OCI-M1 (cell line): ENCODE data around the gene DRC3.
"Not testable (repeated sequence)": the region's sequence is repeated elsewhere in the genome, so short reads cannot be mapped to it uniquely, and the experiment has no call there.

ENCODE experiments used
- DNase-seq: peaks from one replicate; lab custom pipeline; 2025; lab: John Stamatoyannopoulos, UW

The DRC3 gene, protein sequence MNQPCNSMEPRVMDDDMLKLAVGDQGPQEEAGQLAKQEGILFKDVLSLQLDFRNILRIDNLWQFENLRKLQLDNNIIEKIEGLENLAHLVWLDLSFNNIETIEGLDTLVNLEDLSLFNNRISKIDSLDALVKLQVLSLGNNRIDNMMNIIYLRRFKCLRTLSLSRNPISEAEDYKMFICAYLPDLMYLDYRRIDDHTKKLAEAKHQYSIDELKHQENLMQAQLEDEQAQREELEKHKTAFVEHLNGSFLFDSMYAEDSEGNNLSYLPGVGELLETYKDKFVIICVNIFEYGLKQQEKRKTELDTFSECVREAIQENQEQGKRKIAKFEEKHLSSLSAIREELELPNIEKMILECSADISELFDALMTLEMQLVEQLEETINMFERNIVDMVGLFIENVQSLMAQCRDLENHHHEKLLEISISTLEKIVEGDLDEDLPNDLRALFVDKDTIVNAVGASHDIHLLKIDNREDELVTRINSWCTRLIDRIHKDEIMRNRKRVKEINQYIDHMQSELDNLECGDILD

DNA sequence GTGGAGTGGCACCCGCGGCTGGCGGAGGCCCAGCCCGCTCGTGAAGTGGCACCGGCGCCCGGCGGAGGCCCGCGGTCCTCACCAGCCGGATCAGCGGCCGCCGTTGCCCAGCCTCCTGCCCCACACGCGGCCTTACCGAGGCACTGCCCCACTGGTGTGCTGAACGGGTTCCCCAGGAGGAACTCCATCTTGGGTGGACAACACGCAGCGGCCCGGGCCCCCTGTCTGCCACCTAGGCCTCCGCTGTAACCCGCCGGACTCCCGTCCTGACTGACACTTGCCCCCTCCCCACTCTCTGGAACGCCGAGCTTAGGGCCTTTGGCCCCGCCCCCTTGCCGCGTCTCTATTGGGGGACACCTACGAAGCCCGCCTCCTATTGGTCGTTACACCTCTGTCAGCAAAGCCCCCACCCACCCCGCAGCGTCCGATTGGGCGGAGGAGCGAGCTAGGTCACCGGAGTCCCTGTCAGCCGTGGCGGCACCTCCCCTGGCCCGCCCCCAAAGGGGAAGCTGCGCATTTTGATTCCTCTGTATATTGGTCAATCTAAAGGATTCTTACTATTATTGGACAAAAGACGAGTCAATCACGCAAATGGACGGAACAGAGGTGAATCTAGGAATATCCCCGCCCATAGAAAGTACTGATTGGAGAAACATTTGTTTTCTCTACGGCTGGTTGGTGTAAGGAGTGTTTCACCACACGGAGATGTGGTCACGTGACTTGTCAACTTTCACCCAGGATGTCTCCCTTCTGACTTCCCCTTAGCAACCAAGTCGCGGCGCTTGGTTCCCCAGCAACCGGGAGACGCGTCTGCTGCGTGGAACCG is at the start of gene DRC3, which contains the start of gene TOM1L2:
Gene DRC3, plus strand, starts transcription at position 737 of the 826 bp plus-strand sequence. CDS start 4,737 bp downstream, outside the sequence.
Gene TOM1L2, minus strand, starts transcription at position 275 of the 826 bp plus-strand sequence. Its CDS starts 87 bp downstream, at position 188.
- DNase-seq = peak; percentile 99

DNA sequence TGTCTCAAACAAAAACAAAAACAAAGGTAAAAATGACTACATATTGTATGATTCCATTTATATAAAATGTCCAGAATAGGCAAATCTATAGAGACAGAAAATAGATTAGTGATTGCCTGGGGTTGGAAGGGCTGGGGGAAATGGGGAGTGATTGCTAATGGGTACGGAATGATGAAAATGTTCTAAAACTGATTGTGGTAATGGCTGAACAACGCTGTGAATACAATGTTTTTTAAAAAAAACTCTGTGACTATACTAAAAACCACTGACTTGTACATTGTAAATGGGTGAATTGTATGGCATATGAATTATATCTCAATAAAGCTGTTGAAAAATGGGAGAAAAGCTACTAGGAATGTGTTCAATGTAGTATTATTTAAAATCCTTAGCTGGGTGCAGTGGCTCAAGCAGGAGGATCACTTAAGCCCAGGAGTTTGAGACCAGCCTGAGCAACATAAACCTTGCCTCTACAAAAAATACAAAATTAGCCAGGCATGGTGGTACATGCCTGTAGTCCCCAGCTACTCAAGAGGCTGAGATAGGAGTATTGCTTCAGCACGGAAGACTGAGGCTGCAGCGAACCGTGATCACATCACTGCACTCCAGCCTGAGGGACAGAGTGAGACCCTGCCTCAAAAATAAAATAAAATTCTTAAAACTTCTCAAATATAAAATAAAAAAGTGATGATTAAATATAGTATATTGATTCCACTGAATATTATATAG is 48.4 kb upstream of the DRC3 start:
- DNase-seq = no peak

DNA sequence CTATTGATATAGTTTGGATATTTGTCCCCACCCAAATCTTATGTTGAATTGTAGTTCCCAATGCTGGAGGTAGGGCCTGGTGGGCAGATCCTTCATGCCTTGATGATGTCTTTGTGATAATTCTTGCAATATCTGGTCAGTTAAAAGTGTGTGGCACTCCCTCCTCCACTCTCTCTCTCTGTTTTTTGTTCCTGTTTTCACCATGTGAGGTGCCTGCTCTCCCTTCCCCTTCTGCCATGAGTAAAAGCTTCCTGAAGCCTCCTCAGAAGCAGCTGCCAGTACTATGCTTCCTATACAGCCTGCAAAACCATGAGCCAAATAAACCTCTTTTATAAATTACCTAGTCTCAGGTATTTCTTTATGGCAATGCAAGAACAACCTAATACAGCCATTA is 47.8 kb upstream of the DRC3 start:
- DNase-seq = peak; percentile 26

DNA sequence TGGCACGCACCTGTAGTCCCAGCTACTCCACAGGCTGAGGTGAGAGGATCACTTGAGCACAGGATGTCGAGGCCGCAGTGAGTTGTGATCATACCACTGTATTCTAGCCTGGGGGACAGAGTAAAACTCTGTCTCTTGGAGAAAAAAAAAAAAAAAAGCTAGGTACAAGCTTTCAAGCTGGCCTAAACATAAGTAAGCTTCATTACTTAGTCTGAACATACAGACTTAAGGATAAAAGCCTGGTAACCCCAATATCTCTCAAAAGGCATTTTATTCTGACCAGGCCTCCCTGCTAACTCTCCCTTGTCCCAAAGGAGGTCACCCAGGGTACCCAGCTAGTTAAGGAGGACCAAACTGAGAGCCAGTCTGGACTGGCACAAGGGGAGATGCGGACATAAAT is 46.6 kb upstream of the DRC3 start:
- DNase-seq = no peak

DNA sequence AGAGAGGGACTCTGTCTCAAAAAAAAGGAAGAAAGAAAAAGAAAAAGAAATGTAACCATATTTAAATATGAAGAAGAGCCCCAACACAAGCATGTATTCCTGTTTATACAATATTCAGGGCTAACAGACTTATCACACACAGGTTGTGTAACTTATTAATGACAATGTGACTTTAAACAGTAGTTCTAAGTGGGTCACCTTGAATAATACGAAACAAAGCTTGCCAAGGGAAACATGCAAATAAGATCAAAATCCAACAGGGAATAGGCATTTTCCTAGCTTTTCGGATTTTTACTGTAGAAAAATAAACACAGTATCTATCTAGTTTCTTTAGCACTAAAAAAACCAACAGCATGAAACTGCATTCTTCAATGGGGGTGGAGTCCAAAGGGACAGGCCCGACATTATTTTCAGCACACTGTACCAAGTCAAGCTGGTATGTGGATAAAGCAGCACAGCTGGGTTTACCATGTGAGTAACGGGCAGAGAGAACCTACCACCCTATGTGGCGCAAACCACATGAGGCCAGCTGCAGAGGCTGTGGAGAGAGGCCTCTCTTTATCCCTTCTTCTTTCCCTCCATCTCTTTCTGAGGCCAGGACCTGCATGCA is 45.7 kb upstream of the DRC3 start:
- no peak for DNase-seq

DNA sequence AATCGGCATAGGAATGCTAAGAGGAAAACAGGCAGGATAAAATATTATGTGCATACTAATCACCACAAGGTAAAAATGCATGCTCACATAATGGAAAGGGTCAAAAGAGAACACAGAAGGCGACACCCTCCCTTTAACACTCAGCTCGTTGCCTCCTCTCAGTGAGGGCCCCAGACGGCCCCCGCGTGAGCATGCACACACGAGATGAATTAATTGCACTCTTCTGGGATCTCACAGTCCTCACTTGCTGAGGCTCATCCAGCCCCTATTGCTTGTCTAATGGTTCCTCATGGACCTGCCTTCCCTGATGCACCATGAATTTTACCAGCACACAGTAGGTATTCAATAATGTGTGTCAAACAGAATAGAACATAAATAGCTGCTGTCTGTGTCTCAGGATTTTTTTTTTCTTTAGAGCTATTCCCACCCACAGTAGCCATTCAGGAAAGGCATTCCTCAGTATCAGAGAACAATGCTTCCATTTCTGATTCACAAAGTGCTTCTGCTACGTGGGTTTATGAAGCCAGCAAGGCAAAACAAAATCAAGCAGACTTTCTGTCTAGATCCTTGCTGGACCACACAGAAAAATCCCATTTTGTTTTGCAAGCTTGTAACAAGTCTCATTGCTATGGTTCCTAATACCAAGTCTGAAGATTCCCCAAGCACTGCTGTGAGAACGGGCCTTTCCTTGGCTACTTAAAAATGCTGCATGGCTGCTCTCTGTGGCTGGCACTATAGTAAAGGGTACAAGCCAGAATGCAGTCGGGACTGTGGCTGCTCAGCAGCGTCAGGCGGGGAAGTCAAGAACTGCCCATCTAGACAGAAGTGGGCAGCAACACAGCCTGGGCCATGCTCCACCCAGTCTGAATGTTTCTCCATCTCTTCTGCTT is 44.0 kb upstream of the DRC3 start:
- DNase-seq = no peak

DNA sequence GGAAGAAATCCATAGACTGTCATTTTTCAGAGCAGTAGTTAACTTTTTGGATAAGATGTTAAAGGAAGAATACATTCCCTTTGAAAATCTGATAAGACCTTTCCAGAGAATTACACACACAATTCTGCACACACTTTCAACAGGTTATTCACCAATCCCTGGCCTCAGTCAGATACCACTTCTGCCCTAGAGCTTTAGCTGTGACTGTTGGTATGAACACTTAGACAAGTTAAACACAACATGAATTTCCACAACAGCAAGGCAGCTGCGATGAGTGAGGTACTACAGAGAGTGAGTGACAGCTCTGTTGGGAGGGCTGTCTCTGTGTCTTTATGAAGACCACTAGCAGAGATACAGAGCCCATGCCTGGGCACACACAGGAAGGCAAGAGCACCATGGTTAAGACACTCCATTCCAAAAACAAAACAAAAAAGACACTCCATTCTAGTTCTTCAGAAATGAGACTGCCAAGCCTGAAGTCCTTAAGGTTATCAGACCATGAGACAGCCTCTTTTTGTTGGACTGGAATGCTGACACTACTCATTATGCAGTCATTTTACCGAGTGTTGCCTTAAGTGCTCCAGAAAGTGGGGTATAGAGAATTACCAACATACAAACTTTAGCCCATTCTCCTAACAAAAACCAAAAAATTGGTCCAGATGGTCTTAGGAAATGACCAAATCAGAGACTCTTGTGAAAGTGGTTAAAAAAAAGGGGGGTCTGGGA is 42.8 kb upstream of the DRC3 start:
- no peak for DNase-seq

DNA sequence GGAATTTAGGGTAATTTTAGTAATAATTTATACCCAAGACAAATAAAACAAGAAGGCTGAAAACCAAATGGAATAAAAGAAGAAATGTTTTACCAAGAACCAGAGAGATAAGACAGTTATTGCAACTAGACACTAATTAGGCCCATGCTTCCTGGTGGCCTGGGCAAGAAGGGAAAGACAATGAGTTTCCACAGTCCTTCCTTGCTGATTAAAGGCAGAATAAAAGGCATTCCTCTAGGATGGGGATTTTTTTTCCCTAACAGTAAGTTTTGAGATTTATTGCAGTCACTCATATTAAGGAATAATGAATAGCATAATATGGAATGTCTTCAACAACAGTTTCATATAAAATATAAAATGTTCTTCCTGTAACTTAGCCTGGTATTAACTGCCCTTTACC is 42.0 kb upstream of the DRC3 start:
- DNase-seq = no peak

DNA sequence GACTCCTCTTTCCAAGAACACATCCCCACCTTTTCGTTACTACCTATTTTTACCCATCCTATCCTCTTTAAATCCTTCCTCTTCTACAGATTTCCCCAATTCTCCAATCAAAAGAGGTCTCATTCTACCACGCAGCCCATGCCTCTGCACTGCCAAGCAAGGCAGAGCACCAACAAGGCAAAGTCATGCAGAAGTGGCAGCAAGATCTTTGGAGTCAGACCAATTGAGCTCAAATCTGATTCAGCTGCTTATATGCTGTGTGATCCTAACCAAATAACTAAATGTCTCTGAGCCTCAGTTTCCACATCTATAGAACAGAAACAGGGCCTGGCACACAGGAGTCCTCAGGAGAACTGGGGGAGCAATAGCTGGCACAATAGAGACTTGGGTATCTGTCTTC is 41.5 kb upstream of the DRC3 start:
- no peak for DNase-seq

DNA sequence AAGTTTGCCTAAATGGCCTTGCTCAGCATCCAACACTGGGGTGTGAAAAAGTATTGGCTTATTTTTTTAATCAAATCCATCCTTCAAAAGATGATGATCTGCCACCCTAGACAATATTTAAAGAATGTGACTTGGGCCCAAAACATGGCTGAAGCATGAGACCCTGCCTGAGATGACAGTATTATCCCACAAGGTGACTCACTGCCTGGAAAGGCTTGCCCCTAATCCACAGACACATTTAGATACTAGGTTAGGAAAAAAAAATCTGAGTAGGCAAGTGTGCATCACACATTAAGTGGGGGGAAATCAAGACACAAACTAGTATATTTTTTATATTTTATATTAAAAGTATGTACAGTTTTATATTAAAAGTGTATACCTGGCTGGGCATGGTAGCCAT is 38.9 kb upstream of the DRC3 start:
- DNase-seq = no peak

DNA sequence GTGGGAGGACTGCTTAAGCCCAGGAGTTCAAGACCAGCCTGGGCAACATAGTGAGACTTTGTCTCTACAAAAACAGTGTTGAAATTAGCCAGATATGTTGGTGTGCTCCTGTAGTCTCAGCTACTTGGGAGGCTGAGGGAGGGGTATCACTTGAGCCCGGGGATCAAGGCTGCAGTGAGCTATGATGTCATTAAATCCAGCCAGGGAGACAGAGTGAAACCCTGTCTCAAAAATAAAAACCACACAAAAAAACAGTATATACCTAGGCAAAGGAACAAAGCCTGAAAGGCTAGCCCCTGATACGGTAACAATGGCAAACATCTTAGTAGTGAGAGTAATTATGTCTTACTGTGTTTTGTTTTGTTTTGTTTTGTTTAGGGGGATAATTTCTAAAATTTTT is 38.4 kb upstream of the DRC3 start:
- no peak for DNase-seq

DNA sequence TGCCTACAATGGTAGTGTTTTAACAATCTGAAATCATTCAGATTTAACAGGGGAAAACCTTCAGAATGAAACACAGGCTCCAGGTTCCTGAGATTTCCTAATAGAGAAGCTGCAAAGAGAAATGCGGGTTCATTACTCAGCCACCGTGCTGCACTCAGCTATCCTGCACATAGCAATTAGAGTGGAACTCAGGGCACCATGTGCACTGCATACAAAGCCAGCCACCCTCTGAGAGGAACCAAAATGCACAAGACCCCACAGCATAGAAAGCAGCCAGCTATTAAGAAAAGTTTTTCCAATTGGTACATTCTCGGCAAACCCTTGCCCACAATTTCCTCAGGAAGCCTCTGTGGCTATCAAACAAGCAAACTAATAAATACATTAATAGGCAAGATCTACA is 37.9 kb upstream of the DRC3 start:
- no peak for DNase-seq

DNA sequence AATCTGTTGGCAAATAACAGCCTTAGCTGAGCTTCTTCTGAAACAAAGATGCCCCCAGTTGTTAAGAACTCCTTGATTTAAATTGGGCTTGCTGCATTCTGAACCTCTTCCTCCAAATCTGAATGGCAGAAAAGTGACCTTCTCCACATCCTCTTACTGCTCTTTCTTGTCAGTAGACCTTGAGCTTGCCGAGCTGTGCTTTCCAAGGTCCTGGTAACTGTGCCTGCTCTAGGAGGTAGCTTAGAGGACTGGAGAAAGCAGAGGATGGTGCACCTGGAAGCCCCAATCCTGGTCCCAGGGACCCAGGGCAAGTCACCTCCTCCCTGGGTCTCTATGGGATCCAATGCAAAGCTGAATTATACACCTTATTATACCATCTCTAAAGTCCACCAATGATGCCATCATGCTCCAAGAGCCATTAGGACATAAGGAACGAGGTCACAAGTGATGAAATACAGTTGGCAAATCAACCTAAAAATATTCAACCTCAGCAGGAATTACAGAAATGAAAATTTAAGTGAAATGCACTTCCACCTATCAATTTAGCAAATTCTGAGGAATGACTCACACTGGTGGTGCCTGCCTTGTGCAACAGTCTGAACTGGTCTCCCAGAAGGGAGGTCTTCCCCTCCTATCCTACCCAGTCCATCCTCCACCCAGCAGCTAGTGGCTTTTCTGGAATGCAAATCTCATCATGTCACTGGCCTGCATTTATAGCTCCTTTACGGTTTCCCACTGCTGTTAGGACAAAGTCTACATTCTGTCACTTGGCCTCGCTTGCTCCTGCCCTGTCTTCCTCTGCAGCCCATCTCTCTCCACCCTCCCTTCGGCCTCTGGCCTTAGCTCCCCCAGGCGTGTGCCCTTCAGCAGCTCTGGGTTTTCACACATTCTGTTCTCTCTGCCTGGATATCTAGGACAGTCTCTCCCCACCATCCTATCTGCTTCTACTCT is 37.1 kb upstream of the DRC3 start:
- no peak for DNase-seq

DNA sequence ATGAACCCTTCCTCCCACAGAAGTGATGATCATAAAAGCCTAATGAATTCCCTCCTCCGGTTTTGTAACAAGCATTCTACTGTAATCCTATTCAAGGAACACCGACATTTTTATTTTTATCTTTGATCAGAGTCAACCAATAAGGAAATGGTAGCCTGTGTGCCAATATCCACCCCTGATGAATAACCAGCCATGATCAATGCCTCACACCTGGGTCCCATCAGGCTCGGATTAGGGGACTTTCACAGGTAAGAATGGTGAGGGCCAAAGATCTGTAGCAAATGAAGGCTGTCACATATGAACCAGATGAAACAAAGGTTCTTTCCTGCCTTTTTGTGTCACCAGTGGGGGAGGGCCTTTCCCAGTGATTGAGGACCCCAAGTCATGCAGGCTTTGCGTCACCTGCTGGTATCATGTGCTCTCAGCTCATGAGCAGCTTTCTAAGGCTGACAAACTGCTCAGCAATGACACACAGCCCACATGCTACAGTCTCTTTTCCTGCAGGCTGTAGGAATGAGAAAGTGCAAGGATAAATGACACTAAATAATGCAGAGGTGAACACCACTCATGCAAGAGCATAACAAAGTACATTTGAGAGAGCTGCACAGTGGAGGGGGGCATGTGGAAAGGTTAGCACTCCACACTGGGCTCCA is 35.3 kb upstream of the DRC3 start:
- DNase-seq = no peak

DNA sequence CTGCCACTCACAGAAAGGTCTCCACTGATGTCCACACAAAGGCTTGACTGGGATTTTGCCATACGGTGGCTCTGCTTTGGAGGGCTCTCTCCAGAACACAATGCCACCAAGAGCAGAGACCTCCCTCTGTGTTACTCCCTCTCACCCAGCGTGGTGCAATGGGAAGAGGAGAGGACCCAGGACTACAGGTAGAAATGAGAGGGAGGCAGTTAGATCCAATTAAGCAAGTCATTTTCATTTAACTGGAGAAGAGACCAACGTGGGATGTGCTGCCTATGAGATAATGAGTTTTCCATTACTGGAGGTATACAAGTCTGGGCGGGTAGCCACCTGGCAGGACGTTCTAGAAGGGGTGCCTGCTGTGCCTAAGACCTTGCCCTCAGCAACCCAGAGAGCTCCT is 34.7 kb upstream of the DRC3 start:
- no peak for DNase-seq

DNA sequence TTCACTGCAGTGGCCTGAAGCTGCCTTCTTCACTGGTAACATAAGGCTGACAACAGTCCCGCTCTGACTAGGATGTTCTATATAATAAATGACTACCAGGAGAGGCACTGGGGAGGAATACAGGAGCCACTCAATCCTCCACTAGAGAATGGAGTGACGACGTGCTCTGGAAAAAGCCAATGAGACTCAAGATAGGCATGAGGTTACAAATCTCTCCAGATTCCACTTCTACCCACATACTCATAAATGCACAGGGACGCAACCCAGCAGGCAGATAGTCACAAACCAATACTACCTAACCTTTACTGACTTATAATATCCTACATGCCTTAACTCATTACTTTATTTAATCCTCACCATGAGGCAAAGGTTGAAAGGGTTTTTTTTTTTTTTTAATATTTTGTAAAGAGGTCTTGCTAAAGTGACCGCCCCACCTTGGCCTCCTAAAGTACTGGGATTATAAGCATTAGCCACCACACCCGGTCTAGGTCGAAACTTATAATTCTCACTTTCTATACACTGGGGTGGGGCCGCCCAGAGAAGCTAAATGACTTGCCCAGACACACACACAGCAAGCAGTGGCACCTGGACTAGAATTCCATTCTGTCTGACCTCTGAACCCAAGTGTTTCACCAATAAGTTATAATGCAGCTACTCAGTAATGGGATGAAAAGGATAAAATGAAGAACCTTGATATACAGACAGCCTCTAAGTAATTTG is 34.1 kb upstream of the DRC3 start:
- DNase-seq = no peak

DNA sequence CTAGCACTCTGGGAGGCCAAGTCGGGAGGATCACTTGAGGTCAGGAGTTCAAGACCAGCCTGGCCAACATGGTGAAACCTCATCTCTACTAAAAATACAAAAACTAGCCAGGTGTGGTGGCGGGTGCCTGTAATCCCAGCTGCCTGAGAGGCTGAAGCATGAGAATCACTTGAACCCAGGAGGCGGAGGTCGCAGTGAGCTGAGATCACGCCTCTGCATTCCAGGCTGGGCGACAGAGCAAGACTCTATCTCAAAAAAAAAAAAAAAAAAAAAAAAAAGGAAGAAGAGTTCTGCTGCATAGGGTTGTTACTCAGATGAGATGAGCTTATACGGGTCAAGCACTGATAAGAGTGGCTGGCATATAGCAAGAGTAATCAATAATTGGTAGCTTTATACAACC is 32.7 kb upstream of the DRC3 start:
- DNase-seq = not testable (repeated sequence)

DNA sequence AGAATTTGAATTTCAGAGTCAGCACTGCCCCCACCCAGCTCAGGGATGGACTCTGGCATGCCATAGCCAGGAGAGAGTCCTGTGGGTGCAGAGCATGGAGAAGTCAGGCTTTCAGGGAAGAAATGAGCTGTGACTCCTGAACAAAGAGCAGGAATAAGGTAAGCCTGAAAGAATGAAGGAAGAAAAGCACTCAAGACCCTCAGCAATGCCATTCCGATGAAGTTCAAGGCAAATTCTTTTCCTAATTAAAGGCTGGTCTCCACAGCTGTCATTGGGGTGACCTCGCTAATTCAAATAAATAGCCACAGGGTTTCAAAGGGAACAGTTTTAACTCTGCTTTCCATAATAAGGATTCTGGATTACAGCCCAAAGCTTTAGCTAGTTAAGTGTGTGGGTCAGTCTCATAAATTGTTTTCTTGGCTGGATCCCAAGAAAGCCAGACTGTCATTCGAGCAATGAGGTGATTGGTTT is 32.2 kb upstream of the DRC3 start:
- no peak for DNase-seq
